Measurements from ENCODE around the gene JAZF1.

JAZF1 gene

GRCh38 chr7:28055161-28055544 lies 125.4 kb downstream of the JAZF1 start:
- DNase-seq (ENCODE audit: low read depth) = no peak
- TF ChIP-seq CTCF (IDR thresholded peaks at IDR 0.05; ENCODE audit: low read depth, low read length, missing control alignments) = no peak
- no peak overlapping the region for H3K4me3 ChIP-seq (ENCODE audit: low read depth, low read length)

GRCh38 chr7:28054531-28055160 lies 125.9 kb downstream of the JAZF1 start:
- no peak for TF ChIP-seq CTCF (IDR thresholded peaks at IDR 0.05; ENCODE audit: low read depth, low read length, missing control alignments)
- H3K4me3 ChIP-seq (ENCODE audit: low read depth, low read length) = no peak overlapping the region
- DNase-seq (ENCODE audit: low read depth) = no peak

GRCh38 chr7:28052933-28053332 lies 127.7 kb downstream of the JAZF1 start:
- H3K4me3 ChIP-seq (ENCODE audit: low read depth, low read length) = no peak overlapping the region
- no peak for DNase-seq (ENCODE audit: low read depth)
- no peak for TF ChIP-seq CTCF (IDR thresholded peaks at IDR 0.05; ENCODE audit: low read depth, low read length, missing control alignments)

GRCh38 chr7:28048694-28049093 lies 131.9 kb downstream of the JAZF1 start:
- TF ChIP-seq CTCF (IDR thresholded peaks at IDR 0.05; ENCODE audit: low read depth, low read length, missing control alignments) = no peak
- no peak overlapping the region for H3K4me3 ChIP-seq (ENCODE audit: low read depth, low read length)
- DNase-seq (ENCODE audit: low read depth) = no peak

- no peak for DNase-seq (ENCODE audit: low read depth)
- no peak for TF ChIP-seq CTCF (IDR thresholded peaks at IDR 0.05; ENCODE audit: low read depth, low read length, missing control alignments)
- no peak overlapping the region for H3K4me3 ChIP-seq (ENCODE audit: low read depth, low read length)
Measured at GRCh38 chr7:28046035-28046434, 134.6 kb downstream of the JAZF1 start.

- TF ChIP-seq CTCF (IDR thresholded peaks at IDR 0.05; ENCODE audit: low read depth, low read length, missing control alignments) = no peak
- no peak overlapping the region for H3K4me3 ChIP-seq (ENCODE audit: low read depth, low read length)
- DNase-seq (ENCODE audit: low read depth) = no peak
Measured at GRCh38 chr7:28045592-28045991, 135.0 kb downstream of the JAZF1 start.

GRCh38 chr7:28044825-28045224 lies 135.8 kb downstream of the JAZF1 start:
- no peak overlapping the region for H3K4me3 ChIP-seq (ENCODE audit: low read depth, low read length)
- TF ChIP-seq CTCF (IDR thresholded peaks at IDR 0.05; ENCODE audit: low read depth, low read length, missing control alignments) = no peak
- no peak for DNase-seq (ENCODE audit: low read depth)
